NCI-H774 (cell line): ENCODE measurements around the gene KANK4.

Experiments
- DNase-seq: peaks from one replicate; lab custom pipeline; 2025; lab: John Stamatoyannopoulos, UW

Gene KANK4

DNA sequence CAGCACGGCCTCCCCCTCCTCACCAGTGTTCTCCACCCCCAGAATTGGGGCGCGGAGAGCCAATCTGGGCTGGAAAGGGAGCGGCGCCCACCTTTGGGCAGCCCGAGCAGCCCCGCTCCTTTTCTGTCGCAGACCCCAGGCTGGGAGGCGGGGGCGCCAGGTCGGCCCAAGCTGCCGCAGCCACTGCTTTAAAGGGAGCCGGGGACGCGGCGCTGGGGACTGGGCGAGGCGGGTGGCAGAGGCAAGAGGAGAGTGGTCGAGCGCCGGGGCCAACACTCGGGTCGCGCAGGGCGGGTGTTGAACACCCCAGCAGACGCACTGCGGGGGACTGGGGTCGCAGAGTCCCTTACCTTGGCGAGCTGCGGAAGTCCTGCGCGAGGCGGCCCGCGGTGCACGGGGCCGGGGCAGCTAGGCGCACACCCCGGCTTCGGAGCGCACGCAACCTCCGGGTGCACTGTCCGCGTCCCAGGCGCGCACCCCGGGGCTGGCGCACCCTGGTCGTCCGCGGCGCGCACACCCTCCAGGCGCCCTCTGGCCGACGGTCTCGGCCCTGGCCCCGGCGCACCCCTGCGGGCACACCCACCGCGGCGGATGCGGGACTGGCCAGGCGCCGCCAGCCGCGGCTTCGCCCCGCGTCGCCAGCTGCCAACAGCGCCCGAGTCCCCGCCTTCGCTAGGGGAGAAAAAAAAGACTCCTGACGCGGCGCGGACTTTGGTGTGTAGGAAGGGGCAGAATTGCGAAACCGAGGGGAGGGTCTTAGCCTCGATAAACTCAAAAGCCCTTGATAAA is at the start of gene KANK4:
Gene KANK4 (minus strand): TSS at position 679 of the 789 bp plus-strand sequence. CDS start 37,870 bp downstream, outside the sequence.
- no peak for DNase-seq

DNA sequence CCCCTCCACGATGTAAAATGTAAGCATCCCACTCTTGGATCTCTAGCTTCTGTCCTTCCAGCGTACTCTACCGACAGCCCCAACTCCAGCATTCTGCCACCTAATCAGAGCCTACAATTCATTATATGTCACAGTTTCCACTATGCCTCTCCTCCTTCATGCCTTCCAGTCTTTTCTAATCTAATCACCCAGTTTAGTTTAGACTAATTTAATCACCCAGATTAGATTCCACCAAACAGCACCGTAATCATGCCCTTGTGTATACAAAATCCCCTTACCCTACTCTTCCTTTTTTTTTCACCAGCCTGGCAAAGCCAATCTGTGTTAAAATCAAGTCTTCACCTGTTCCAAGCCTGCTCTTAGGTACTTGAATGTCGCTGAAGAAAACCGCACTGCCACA is 49.8 kb upstream of the KANK4 start:
- DNase-seq, result no peak

DNA sequence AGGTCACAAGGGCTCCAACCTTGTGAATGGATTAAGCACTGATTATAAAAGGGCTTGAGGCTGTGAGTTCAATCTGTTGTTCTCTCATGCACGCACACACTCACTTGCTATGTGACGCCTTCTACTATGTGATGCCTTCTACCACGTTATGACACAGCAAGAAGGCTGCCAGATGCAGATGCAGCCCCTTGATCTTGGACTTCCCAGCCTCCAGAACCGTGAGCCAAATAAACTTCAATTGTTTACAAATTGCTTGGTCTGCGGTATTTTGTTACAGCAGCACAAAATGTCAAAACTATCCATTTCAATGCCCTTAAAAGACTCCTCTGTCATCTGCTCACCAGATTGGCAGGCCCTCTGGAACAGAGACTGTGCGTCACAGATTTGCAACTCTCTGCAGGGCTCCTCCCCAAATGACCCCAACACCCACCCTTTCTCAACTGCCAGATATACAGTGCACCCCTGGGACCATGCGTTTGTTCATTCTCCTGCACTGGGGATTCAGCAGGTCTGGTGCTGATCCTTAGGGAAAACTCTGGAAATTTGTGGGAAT is 47.8 kb upstream of the KANK4 start:
- DNase-seq, result no peak

DNA sequence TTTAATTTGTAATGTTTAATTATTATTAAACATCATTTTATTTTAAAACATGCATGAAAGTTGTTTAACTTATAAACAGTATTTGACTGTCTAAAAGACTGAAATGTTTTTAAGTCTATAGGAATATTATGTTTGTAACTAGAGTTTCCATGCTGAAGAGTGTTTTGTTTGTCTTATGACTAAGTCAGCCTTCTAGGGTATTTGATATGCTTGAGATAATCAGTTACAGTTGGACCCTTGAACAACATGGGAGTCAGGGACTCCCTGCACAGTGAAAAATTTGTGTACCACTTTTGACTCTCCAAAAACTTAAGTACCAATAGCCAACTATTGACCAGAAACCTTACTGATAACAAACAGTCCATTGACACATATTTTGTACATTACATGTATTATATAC is 45.5 kb upstream of the KANK4 start:
- no peak for DNase-seq

DNA sequence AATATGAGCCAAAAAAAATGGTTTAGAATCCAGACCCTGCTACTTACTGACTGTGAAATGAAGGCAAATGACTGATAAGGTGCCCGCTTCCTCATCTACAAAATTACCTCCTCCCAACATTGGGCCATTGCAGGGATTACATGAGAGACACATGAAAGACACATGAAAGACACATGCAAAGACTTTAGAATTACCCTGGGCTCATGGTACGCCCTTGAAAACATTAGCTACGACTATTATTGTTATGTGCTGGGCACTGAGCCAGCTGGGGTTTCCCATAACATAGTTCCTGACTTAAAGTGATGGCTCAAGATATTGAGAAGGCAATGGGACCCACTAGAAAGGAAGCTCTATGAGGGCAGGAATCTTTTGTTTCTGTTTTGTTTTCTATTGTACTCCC is 43.7 kb upstream of the KANK4 start:
- DNase-seq, result no peak

DNA sequence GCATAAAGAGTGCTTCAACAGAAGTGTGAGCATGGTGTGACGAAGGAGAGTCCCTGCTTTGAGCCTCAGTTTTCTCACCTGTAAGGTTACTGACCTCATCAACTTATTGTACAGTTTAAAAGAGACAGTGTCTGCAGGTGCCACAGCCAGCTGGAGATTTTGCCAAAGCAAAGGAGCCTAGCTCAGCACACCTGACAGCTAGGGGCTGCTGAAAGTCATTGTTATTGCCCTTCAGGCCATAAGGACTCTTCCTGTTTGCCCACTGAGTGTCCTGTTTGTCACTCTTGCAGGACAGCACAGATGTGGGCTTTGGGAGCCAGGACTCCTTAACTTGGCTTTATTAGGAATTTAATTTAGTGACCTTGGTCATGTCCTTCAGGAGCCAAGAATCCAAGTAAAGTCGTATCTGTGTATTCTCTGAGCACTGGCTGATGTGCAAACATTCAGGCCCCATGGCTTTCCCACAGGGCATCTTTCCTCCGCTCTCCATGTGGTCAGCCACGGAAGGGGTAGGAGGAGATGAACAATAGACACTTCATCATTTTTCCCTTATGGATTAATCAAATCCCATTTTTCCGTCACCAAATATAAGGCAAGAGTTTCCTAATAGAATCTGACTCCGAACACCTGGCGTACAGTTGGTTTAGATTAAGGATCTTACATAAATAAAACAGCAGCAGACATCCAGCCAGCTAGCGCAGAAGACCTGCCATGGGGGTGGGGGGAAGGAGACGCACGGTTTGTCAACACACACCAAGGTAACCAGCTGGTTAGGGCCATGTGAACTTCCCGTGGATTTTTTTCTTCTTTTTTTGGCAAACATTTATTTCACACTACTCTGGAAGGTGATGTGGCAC is 43.1 kb upstream of the KANK4 start:
- peak; percentile 51 for DNase-seq

DNA sequence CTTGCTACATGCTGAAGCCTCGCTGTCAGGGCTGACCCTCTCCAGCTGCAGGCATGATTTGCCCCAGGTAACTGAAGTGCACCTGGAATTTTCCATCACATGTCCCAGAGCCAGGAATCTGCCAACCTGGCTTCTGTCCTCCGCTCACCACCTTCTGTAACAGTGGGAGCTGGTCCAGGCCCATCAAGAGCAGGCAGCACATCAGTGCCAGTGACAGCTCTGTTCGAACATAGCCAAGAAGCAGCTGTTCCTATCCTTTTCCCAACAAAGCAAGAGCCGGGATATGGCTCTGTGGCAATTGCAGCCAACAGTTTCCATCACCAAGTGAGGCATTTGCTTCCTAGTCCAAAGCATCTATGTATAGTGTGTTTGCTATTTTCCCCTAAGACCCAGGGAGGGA is 42.2 kb upstream of the KANK4 start:
- no peak for DNase-seq

DNA sequence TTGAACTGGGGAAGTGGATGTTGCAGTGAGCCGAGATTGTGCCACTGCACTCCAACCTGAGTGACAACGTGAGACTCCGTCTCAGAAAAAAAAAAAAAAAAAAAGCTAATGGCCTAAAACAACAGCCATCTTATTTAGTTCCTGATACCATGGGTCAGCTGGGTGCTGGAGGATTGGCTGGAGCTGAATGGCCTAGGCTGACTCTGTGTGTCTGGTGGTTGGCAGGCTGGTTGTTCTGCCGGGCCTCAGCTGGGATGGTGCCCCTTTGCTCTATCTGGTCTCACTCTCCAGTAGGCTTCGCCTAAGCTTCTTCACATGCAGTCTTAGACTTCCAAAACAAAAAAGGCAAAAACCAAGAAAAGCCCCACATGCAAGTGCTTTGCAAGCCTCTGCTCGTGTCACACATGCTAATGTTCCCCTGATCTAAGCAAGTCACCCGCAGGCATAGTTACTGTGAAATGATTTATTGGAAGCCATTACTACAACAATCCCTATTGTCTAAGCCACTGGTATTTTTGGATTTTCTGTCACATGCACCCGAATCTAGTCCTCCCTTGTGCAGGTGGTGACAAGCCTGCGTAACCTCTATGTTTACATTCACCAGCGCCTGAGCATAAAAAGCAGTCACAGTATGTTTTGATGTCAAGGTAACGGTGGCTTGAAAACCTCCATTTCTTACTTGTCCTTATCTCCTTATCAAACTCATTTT is 39.6 kb upstream of the KANK4 start:
- DNase-seq, result peak; percentile 68

DNA sequence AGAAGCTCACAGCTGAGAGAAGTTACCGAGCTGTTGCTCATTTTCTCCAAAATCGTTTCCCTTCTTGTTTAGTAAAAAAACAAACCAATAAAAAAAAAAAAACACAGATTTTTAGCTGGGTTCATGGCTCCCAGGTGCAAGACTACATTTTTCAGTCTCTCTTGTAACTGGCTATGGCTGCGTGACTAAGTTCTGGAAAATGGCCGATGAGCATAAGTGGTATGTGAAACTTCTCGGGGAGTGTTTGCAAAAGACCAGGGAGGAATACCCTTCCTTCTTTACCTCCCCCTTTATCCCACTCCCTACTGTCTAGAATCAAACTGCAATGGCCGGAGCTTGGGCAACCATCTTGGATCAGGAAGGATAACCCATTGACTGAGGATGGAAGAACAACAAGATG is 38.7 kb upstream of the KANK4 start:
- no peak for DNase-seq

DNA sequence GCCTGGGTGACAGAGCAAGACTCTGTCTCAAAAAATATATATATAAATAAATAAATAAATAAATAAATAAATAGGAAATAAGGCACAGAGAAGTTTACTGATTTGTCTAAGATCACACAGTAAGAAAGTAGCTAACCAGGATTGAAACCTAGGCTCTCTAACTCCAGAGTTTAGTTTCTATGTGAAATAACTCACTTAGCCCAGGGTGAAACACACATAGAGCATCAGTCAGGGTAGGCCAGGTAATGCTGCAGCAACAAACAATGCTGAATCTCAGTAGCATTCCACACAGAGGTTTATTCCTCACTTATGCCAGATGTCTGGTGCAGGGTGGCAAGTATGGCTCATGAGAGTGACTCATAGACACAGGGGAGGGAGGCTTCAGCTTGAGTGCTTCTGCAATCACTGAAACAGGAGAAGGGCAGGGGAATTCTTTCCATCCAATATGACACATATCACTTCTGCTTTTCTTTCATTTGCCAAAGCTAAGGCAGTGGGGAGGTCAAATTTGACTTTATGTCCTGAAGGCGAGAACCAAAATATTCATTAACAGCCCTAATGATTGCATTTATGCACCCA is 37.1 kb upstream of the KANK4 start:
- no peak for DNase-seq

DNA sequence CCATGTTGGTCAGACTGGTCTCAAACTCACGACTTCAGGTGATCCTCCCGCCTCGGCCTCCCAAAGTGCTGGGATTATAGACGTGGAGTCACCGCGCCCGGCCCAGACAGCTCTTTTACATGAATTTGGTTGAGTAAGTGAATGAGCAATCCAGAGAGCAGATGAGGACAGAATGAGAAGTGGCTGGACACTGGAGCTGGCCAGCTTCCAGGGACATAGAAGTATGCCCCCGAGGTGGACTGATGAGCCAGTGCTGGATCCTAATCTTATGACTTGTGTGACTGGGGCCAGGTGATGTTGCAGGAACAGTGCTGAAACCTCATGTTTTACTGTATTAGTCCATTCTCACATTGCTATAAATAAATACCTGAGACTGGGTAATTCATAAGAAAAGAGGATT is 35.9 kb upstream of the KANK4 start:
- DNase-seq, result no peak

DNA sequence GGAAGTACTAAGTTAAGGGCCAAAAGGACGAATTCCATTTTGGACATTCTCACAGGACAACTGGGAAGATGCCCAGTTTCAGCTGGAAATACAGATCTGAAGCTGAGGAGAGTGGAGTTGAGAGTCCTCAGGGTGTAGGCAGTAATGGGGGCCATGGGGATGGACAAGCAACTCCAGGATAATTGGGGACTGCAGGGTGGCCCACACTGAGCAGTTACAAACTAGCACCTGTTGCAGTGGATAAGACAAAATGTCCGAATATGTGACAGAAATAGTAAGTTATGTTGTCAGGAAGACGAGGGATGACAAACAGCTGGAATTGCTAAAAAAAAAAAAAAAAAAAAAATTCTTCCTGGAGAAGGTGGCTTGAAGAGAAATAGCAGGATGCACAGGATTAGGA is 34.6 kb upstream of the KANK4 start:
- DNase-seq, result no peak

DNA sequence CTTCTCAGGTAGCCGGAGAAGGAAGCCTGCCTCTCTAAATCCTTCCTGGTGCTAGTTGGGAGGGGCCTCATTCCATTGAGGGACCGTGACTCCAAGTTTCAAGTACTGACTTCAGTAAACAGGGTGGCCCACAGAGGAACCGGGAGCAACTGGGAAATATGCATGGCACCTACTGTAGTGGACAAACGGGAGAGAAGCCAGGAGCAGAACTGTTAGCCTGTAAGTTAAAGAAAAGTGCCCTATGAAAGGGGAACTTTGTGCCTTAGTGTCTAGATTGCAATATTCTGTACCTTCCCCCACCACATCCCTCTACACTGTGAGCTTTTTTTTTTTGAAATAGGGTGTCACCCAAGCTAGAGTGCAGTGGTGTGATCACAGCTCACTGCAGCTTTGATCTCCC is 33.2 kb upstream of the KANK4 start:
- DNase-seq, result no peak

DNA sequence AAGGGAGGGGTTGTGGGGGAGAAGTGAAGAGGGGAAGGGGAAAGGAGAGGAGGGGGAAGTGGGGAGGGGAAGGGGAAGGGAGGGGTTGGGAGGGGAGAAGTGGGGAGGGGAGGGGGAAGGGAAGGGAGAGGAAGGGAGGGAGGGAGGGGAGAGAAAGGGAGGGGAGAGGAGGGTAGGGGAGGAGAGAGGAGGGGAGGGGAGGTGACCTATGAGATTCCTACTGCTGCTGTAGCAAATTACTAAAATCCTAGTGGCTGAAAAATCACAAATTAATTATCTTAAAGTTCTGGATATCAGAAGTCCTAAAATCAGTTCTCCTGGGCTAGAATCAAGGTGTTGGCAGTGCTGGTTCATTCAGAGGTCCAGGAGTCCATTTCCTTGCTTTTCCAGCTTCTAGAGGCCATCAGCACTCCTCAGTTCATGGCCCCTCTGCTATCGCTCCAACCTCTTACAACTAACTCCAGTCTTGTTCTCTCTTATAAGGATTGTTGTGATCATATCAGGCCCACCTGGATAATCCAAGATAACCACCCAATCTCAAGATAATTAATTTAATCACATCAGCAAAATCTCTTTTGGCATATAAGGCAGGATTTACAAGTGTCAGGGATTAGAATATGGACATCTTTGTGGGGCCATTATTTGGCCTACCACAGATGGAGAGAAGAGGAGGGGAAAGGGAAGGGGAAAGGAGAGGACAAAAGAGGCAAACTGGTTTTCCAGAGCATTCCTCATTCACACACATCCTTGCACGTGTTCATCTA is 30.4 kb upstream of the KANK4 start:
- DNase-seq, result no peak

DNA sequence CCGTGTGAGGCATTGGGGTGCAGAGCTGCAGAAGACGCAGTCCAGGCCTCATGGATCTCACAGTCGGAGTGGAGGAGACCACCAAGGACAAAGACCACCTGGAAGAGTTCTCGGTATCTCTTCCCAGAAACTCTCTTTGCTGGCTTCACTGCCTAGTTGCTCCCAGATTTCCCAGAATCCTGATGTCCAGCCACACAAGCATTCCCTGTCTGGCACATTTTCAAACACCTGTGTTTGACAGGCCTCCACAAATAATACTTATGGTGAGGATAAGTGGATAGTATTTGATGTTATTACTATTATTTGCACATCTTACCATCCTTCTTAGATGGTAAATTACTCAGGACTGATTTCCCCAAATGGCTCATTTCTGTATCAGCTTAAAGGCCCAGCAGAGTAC is 27.7 kb upstream of the KANK4 start:
- no peak for DNase-seq

DNA sequence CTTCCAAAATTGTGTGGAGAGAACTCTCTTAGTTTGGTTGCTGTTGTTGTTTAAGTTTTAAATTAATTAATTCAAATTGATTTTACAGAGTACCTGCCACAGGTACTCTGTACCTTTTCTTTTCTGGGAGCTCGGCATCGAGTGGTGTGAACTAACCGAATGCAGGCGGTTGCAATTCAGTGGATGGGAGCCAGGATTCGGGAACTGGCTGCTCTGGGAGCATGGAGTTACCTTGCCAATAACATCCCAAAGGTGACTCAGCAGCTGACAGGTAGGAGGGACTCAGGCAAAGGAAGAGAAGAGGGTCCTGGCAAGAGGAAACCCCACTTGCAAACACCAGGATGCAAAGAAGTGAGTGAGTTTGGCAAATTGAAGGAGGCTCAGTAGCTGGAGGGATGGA is 24.7 kb upstream of the KANK4 start:
- DNase-seq, result no peak

DNA sequence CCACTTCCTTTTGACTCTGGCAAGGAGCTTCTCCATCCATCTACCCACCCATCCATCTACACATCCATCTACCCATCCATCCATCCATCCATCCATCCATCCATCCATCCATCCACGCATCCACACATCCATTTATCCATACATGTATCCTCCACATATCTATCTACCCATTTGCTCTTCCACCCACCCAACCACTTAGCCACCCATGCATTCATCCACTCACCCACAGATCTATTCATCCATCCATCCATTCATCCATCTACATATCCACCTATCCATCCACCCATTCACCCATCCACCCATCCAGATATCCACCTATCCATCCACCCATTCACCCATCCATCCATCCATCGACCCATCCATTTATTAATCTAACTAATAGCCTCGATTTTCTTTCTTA is 23.0 kb upstream of the KANK4 start:
- DNase-seq, result no peak

DNA sequence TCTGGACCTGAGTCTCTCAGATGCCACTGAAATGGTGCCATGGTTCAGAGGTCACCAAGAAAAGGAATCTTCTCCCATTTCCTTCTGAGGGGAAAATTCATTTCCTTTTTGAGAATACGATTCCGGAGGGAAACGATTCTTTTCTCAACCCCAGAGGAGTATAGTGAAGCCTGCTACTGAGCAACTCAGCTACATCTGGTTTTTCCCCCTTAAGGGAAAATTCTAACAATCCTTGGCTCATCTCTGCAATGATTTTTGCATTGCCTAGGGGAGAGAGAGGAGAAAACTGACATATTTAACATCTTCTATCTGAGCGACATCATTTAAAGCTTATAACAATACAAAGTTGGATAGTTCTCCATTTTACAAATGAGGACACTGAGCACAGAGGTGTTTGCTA is 22.4 kb upstream of the KANK4 start:
- no peak for DNase-seq

DNA sequence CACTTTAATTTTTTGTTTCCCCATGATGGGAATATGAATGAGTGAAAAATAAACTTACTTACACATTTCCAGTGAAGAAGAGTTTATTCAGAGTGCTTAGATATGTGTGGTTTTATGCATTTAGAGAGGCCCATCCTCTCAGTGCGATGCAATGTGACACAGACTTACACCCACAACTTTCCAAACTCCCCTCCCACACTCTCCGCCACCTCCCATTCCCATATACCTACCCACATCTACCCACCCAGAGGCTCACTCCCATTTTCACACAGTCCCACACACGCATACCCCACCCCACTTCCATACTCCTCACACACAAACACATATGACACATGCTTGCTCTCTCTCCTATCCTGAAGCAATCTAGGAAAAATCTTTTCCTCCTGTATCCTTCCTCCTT is 21.9 kb upstream of the KANK4 start:
- no peak for DNase-seq

DNA sequence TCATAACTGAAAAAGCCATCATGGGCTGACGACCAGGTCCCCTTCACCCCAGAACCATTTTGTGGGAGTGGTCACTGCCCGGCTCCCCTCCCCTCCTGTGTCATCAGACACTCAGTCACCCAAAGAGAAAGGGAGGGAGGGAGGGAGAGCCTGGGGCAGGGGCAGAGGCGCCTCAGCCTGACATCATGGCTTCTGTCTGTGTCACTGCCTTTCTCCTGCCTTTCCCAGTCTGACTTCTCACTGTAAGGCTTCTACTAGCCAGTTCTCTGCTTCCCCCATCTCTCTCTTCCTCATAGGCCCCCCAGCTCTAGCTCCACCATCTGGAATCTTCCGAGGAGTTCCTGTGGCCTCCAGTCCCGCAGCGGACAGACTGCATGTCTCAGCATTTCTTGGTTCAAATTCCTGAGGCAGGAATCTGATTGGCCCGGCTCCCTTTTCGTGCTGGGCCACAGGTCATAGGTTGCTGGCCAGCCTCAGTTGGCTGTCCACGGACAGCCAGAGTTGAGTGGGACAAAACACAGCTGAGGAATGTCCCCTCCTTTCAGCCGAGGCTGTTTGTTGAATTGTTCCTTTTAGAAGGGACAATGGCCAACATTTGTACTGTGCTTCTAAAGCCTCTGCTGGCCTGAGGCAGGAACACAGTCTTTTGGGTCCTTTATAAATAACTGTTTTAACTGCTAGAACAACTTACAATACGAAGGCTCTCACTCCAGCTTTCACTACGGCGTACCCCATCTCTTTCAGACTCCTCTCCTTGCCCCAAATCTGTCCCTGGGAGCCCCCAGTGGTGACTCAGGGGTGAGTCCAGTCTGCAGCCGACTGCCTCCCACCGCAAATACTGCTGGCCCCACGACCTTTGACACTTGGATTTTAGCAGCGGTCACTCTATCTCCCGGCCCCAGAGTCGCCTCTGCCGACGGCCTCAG is 18.7 kb upstream of the KANK4 start:
- DNase-seq, result no peak
